GM12873 (cell line): Measurements from ENCODE around the gene CREB3.

Experiments
- TF ChIP-seq, protein P1 (sequence below): IDR thresholded peaks from 2 replicates; pipeline ENCODE4 v1.5.1; 2012; ENCODE audit warnings: low read depth, mild to moderate bottlenecking, moderate library complexity, low read length, control low read depth; ENCODE audit not compliant: insufficient read depth; ENCODE audit errors: missing control alignments

The CREB3 gene

DNA sequence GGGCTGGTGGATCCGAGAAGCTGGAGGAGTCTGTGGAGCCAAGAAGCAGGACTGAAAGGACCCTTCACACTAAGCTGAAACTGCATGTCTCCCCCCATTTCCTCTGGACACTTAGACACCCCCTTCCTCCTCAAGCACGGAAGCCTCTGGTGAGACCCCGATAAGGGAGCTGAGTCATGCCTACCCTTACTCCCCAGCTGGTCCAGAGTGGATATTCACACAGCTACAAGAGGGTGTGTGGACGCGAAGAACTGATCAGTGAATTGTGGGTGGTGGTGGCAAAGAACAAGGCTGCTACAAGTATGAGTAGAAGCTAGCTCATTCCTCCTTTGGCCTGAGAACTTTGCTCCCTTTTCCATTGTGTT is 4.8 kb upstream of the CREB3 start:
- TF ChIP-seq, protein P1, sequence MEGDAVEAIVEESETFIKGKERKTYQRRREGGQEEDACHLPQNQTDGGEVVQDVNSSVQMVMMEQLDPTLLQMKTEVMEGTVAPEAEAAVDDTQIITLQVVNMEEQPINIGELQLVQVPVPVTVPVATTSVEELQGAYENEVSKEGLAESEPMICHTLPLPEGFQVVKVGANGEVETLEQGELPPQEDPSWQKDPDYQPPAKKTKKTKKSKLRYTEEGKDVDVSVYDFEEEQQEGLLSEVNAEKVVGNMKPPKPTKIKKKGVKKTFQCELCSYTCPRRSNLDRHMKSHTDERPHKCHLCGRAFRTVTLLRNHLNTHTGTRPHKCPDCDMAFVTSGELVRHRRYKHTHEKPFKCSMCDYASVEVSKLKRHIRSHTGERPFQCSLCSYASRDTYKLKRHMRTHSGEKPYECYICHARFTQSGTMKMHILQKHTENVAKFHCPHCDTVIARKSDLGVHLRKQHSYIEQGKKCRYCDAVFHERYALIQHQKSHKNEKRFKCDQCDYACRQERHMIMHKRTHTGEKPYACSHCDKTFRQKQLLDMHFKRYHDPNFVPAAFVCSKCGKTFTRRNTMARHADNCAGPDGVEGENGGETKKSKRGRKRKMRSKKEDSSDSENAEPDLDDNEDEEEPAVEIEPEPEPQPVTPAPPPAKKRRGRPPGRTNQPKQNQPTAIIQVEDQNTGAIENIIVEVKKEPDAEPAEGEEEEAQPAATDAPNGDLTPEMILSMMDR, result no peak

DNA sequence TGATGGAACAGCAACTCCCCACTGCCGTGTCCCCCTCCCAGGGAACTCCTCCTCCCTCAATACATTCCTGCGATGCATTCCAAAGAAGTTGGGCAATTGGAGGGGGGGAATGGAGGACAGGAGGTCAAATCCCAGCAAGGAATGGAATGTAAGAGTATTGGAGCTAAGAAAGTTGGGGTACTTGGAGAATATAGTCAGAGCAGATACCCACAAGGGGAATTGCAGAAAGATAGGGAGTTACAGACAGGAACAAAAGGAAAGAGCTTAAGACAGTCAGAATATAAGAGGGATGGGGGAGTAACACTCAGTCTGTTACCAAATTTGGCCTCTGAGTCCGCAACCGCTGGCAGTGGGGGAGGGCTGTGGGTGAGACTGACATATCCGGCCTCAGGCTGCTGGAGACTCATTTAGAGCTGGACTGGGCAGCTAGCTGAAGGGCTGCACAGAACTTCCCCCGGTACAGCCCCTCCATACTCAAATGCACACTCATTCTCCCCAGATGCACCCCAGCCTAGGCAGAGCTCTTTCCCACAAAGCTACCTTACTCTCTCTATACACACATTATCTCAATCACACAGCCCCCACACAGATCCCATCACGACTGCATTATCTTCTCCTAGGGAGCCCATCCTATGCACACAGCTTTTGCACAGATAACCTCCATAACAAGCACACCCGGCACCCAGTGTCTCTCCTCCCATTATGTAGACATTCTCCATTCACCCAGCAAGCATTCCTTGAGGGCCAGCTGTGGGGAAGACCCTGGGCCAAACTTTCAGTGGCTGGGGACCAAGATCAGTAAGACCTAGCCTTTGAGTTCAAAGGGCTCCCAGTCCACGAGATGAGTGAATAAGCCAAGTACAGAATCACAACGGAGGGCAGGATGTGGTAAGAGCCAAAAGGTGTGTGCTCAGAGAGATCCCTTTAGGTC is 4.2 kb upstream of the CREB3 start:
- TF ChIP-seq, protein P1, result no peak

DNA sequence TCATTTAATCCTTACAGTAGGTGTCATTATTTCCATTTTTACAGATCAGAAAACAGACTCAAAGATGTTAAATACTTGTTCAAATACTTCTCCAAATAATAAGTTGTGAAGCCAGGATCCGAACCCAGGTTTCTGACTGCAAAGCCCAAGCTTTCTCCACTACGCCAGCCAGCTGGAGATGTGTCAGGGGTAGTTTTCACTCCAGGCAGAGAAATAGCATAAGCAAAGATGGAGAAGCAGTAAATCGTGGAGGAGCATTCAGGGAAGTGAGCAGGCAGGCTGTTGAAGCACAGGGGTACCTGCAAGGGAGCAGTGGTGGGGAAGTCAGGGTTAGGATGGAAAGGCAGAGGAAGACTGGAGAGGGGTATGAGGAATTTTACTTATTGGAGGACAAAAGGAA is 3.4 kb upstream of the CREB3 start:
- TF ChIP-seq, protein P1, result no peak

DNA sequence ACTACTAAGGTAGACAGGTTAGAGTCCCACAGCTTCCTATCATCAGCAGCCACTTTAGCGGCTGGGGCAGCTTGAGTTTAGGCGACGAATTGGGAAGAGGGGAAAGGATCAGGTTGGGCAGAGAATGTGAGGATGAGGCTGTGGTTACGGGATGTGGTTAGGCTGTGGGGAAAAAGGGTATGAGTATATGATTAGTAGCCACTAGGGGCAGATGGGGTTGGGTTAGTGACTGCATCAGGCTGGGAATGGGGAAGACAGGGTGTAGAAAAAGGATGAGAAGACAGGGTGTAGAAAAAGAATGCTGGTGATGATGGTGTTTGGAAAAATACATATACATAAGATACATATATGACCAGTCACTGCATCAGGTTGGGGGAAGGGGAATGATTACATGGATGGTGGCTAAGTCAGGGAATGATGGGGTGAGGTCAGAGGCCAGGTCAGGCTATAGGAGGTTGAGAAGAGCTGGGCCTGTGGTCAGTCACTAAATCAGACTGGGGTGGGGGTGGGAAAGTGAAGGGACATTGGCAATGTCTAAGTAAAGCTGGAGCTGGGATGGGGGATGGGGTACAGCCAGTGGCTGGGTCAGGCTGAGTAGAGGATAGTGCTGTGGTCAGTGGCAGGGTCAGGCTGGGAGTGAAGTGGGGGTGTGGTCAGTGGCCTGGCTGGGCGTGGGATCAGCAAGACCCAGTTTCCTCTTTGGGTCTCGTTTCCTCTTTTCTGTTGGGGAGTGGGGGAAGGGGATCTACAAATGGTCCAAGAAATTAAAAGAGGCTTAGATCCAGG is 2.6 kb upstream of the CREB3 start:
- TF ChIP-seq, protein P1, result peak; percentile 77

DNA sequence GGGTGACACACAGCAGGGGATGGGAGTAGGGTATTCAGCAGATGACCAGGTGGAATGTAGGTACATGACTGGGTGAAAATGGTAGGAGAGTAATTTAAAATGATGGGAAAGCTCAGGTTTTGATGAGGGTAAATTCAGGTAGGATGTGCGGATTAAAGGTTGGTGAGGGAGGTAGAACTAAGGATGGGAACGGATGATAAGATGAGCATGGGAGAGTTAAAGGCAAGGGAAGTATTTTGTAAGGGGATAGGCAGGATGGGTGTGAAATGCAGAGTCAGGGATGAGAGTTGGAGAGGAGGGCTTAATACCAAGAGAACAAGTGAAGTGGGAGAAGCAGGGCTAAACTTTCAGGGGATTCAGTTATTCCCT is 2.0 kb upstream of the CREB3 start:
- TF ChIP-seq, protein P1, result no peak

DNA sequence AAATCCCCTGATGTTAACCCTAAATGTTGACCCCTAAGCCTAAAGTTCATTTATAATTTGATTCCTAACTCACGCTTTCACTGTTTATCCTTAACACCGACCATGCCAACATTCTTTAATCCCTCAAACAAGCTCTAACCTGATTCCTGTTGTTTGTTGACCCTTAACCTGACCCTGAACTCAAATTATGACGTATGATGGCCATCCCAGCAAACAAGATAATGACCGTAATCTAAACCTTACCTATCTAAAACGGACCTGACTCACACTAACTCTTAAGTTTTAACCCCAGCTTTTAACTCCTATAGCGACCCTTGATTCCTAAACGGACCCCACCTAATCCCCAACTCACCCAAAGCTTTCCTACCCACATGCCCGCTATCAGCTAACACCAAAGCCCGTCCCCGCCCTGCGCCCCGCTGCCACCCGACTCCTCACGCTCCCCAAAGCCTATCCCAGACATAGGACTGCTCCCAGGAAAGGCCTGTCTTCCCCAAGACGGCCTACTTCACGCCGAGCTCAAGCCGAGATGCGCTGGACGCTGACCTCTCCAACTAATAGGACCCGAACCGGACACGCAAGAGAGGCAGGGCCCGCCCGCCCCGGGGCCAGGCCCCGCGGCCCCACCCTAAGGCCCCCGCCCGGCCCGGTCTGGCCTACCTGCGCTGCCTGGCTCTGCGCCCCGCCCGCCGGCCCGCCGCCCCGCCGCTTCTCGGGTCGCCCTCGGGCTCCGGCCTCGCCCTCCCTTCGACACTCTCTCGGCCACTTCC is 866 bp upstream of the CREB3 start:
- TF ChIP-seq, protein P1, result no peak
